GM12873 (cell line): ENCODE data around the gene EPHA6.

Experiments
- CTCF ChIP-seq: IDR thresholded peaks from 2 replicates; pipeline ENCODE4 v1.5.1; 2012; ENCODE audit warnings: low read depth, mild to moderate bottlenecking, moderate library complexity, low read length, control low read depth; ENCODE audit not compliant: insufficient read depth; ENCODE audit errors: missing control alignments

The EPHA6 gene

GRCh38 chr3:96915445-96915844 is 101.1 kb downstream of the EPHA6 start:
- no peak for TF ChIP-seq CTCF

GRCh38 chr3:96931119-96931862 is 116.9 kb downstream of the EPHA6 start:
- TF ChIP-seq CTCF, result no peak

DNA sequence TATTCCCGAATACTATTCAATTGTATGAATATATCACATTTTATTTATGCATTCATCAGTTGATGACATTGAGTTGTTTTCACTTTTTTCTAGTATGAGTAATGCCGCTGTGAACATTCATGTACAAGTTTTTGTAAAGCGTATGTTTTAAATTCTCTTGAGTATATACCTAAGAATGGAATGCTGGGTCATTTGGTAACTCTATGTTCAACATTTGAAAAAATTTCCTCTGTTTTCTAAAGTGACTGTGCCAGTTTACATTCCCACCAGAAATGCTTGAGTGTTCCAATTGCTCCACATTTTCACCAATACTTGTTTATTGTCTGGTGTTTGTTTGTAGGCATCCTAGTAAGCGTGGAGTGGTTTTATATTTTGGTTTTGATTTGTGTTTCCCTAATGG is 144.5 kb downstream of the EPHA6 start:
- TF ChIP-seq CTCF, result no peak

- TF ChIP-seq CTCF, result no peak
These were observed 145.1 kb downstream of the EPHA6 start for GRCh38 chr3:96959474-96959873.

GRCh38 chr3:96959901-96960641 is 145.7 kb downstream of the EPHA6 start:
- TF ChIP-seq CTCF, result no peak

GRCh38 chr3:96960661-96961330 is 146.4 kb downstream of the EPHA6 start:
- TF ChIP-seq CTCF, result no peak

DNA sequence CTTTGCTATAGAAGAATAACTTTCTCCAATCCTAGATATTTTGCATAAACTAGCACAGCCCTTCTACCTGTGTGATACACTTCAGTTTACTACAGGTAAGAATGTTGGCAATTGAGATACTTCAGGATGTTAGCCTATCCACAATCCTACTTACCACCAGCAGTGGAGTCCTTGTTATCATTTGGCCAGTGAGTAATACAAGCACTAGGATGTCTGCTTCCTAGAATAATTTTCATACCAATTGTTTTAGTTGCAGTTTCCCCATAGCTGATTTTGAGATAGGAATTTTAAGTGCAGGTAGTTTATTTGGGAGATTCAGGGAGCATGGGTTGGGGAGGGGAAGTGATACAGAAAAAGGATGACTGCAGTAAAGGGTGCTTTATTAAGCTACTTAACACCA is 147.2 kb downstream of the EPHA6 start:
- no peak for TF ChIP-seq CTCF
